Tibial nerve (tissue), 4 donors: ENCODE results near the gene CLEC17A. TPM values are rescaled to one million over a fixed set of nuclear protein-coding genes. Genes with fewer than 3 reads are reported as not detected.
A peak's percentile ranks its signal among the peaks of the same experiment; 100 is the strongest.
"Not testable (repeated sequence)": the region's sequence is repeated elsewhere in the genome, so short reads cannot be mapped to it uniquely, and the experiment has no call there.

Experiments
- DNase-seq, 2 donors: peaks; one replicate each; pipeline ENCODE4 v3.0.0-alpha.2; 2019; ENCODE audit warnings: low spot score in 2 of 2
- H3K27ac ChIP-seq, 4 donors: fragments of 200-600 bp; sonication (generic) in 3 of 4; one replicate each; pipeline ENCODE4 v1.5.1; 2017 to 2019; ENCODE audit warnings: mild to moderate bottlenecking in 1 of 4
- H3K27me3 ChIP-seq, 2 donors: fragments of 200-600 bp; sonication (generic) in 1 of 2; one replicate each; pipeline versions ENCODE4 v1.5.1 to v1.6.0; 2017 to 2019
- H3K36me3 ChIP-seq, 3 donors: fragments of 200-600 bp; sonication (generic); one replicate each; pipeline ENCODE4 v1.5.1; 2018 to 2019
- H3K4me1 ChIP-seq, 4 donors: fragments of 200-600 bp; sonication (generic) in 3 of 4; one replicate each; pipeline ENCODE4 v1.5.1; 2017 to 2019
- H3K4me3 ChIP-seq, 4 donors: fragments of 200-600 bp; sonication (generic) in 3 of 4; one replicate each; pipeline ENCODE4 v1.5.1; 2017 to 2019; ENCODE audit warnings: mild to moderate bottlenecking in 1 of 4, moderate library complexity in 1 of 4
- H3K9me3 ChIP-seq, 4 donors: fragments of 200-600 bp; sonication (generic) in 3 of 4; one replicate each; pipeline ENCODE4 v1.5.1; 2017 to 2019
- EP300 ChIP-seq, 2 donors: sonication (generic); formaldehyde crosslinking; IDR thresholded peaks; one replicate each; pipeline ENCODE4 v1.6.1; 2017; ENCODE audit warnings: antibody characterized with exemption in 2 of 2, mild to moderate bottlenecking in 1 of 2
- POLR2A ChIP-seq, 2 donors: fragments of 450-650 bp; IDR thresholded peaks; one replicate each; pipeline ENCODE4 v1.6.1; 2017; ENCODE audit warnings: antibody characterized with exemption in 2 of 2, mild to moderate bottlenecking in 2 of 2, moderate library complexity in 2 of 2
- WGBS, 2 donors: methylation state at CpG; one replicate each; pipeline ENCODE4 v1.1.5; 2018; 5-methylcytosine and 5-hydroxymethylcytosine counted together
- total RNA-seq, 4 donors: library from RNA; depleted of rRNA; stranded (reverse); fragments of >200 nt; gene quantifications; one replicate each; pipeline ENCODE4 v1.1.0, GENCODE V29; 2016
- TF ChIP-seq, protein P1 (sequence below), 5 experiments: fragments of 200-600 bp in 3 of 5; fragments of 450-650 bp in 2 of 5; sonication (generic) in 3 of 5; IDR thresholded peaks; one replicate each; pipeline ENCODE4 v1.5.1; 2016 to 2019; ENCODE audit warnings: antibody characterized with exemption in 5 of 5, mild to moderate bottlenecking in 3 of 5, moderate library complexity in 2 of 5

CLEC17A gene
- total RNA-seq, 4 donors from 2014 or later = 0.60 TPM; not detected in 3

DNA sequence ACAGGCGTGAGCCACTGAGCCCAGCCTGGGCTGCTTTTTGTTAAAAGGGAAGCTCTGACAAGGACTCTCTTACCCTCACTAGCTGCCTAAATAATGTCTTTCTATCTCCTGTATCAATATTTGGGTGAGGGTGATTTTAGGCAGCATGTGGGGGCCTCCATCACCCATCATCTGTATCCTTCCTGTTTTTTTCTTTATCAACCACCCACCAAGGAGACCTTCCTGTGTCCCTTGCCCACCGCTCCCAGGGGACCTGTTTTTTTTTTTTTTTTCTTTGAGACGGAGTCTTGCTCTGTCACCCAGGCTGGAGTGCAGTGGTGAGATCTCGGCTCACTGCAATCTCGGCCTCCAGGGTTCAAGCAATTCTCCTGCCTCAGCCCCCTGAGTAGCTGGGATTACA is 5.6 kb upstream of the CLEC17A start:
- TF ChIP-seq, protein P1, sequence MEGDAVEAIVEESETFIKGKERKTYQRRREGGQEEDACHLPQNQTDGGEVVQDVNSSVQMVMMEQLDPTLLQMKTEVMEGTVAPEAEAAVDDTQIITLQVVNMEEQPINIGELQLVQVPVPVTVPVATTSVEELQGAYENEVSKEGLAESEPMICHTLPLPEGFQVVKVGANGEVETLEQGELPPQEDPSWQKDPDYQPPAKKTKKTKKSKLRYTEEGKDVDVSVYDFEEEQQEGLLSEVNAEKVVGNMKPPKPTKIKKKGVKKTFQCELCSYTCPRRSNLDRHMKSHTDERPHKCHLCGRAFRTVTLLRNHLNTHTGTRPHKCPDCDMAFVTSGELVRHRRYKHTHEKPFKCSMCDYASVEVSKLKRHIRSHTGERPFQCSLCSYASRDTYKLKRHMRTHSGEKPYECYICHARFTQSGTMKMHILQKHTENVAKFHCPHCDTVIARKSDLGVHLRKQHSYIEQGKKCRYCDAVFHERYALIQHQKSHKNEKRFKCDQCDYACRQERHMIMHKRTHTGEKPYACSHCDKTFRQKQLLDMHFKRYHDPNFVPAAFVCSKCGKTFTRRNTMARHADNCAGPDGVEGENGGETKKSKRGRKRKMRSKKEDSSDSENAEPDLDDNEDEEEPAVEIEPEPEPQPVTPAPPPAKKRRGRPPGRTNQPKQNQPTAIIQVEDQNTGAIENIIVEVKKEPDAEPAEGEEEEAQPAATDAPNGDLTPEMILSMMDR (IDR thresholded peaks at IDR 0.05) = no peak
- no peak for TF ChIP-seq EP300 (IDR thresholded peaks at IDR 0.05)
- TF ChIP-seq POLR2A (IDR thresholded peaks at IDR 0.05) = no peak
- no peak overlapping the region for H3K4me3 ChIP-seq
- no peaks in the 10 kb centered on the region for H3K9me3 ChIP-seq
- WGBS, 2 donors = 76 to 79% methylated on average over 5 of the region's 5 CpGs
- H3K4me1 ChIP-seq = peaks cover 0 to 12% (median 3%) of the 10 kb centered on the region in 4 donors
- no peak for DNase-seq
- no peak overlapping the region for H3K27ac ChIP-seq
- H3K36me3 ChIP-seq = no peaks in the 10 kb centered on the region
- H3K27me3 ChIP-seq = no peaks in the 10 kb centered on the region

DNA sequence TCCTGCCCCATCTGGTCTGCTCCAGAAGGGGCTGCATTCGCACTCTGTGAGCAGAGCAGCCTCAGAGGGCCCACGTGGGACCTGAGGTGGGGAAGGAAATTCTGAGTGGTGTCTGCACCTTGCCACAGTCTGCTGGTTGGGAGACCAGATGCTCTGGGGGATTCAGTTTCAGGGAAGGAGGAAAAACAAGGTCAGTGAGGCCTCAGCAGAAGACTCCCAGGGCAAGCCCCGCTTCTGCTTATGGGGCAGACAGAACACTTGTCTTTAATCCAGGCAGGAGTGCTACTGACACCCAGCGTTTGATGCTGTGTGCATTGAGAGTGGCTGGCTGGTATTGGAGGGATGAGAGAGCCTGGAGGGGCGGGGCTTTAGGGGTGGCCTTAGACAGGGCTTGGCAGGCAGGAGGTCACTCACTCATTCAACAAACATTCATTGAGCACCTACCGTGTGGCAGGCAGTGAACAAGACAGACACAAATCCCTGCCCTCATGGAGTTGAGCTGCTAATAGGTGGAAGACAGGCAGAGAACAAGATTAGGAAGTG is 4.9 kb upstream of the CLEC17A start:
- Histone ChIP-seq H3K9me3 (no peaks in the 10 kb centered on the region), H3K36me3 (no peaks in the 10 kb centered on the region), H3K4me1 (peaks cover 0 to 10% (median 3%) of the 10 kb centered on the region in 4 donors), H3K4me3 (no peak overlapping the region), H3K27me3 (no peaks in the 10 kb centered on the region), H3K27ac (no peak overlapping the region)
- TF ChIP-seq POLR2A (IDR thresholded peaks at IDR 0.05) (no peak), EP300 (IDR thresholded peaks at IDR 0.05) (no peak)
- TF ChIP-seq, protein P1 (IDR thresholded peaks at IDR 0.05) = no peak
- DNase-seq = no peak
- 43 to 48% methylated on average over 6 of the region's 6 CpGs for WGBS, 2 donors

DNA sequence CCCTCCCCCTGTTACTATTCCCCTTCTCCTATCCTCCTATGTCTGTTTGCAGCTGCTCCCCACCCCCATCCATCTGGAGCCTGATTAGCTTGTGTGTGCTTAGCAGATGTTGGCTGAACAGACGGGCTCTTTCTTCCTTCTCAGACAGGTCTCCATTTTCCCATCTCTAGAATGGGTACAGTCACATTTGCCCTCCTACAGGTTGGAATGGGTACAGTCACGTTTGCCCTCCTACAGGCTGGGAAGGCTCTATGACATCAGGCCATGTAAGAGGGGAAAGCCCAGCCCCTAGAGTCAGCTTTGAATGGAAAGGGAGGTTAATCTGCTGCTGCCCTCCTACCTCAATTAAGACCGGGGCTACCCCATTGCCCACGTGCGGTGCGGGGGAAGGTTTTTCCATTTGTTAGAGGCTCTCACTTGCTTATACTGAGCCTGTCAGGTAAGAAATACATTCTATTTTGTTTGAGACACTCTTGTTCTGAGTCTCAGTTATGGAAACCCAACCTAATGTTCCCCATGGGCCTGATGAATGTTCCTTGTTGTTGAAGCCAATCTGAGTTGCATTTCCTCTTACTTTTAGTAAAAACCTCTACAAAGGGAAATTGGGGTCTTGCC is 2.2 kb upstream of the CLEC17A start:
- TF ChIP-seq, protein P1 (IDR thresholded peaks at IDR 0.05) = no peak
- TF ChIP-seq EP300 (IDR thresholded peaks at IDR 0.05) (no peak), POLR2A (IDR thresholded peaks at IDR 0.05) (no peak)
- Histone ChIP-seq H3K27me3 (no peaks in the 10 kb centered on the region), H3K4me1 (no peaks in the 10 kb centered on the region), H3K27ac (no peak overlapping the region), H3K4me3 (no peak overlapping the region), H3K9me3 (no peaks in the 10 kb centered on the region), H3K36me3 (no peaks in the 10 kb centered on the region)
- WGBS, 2 donors = 59 to 62% methylated on average over 6 of the region's 6 CpGs
- DNase-seq = no peak

DNA sequence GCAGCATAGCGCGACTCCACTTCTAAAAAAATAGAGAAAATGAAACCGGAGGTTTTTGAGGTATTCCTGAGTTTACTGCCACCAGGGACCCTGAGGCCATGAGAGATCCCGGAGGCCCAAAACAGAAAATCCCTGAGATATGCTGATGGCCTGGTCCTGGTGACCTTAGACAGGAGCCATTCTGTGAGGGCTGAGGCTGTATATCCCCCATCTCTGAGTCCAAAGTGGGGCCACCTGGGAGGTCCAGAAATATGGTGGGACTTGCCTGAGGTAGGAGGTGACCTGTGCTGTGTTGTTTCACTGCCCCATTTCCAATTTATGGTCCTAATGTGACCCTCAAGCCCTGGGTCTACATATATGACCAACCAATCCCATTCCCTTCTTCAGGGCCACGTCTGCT is 1.5 kb downstream of the CLEC17A start:
- not testable (repeated sequence) for H3K4me1 ChIP-seq, DNase-seq, H3K9me3 ChIP-seq, H3K27me3 ChIP-seq, H3K27ac ChIP-seq, H3K36me3 ChIP-seq
- H3K4me3 ChIP-seq = peak overlapping the region in 1 of 4 donors; percentile 21
- WGBS, 2 donors = 78 to 83% methylated on average over 5 of the region's 5 CpGs

DNA sequence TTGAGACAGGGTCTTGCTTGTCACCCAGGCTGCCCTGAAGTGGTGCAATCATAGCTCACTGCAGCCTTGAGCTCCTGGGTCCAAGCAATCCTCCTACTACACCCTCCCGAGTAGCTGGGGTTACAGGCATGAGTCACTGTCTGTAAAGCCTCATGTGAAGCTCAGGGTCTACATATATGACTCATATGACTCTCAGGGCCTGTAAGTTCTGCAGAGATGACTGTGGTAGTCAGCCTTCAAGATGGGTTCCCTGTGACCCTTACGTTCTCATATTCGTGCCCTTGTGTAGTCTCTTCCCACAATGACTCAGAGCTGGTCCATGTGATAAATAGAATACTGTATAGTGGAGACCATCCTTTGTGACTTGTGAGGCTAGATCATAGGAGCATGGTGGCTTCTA is 2.3 kb downstream of the CLEC17A start:
- DNase-seq, H3K4me3 ChIP-seq, H3K27ac ChIP-seq, H3K9me3 ChIP-seq, H3K27me3 ChIP-seq, H3K36me3 ChIP-seq, H3K4me1 ChIP-seq: not testable (repeated sequence)
- WGBS, 2 donors = 50 to 74% methylated on average over 1 to 3 of the region's 3 CpGs

DNA sequence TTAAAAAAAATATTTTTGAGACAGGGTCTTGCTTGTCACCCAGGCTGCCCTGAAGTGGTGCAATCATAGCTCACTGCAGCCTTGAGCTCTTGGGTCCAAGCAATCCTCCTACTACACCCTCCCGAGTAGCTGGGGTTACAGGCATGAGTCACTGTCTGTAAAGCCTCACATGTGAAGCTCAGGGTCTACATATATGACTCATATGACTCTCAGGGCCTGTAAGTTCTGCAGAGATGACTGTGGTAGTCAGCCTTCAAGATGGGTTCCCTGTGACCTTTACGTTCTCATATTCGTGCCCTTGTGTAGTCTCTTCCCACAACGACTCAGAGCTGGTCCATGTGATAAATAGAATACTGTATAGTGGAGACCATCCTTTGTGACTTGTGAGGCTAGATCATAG is 6.5 kb downstream of the CLEC17A start:
- not testable (repeated sequence) for H3K4me3 ChIP-seq, H3K4me1 ChIP-seq, DNase-seq, H3K27ac ChIP-seq, H3K9me3 ChIP-seq, H3K27me3 ChIP-seq, H3K36me3 ChIP-seq
- WGBS, 2 donors = 100% methylated on average over 3 of the region's 4 CpGs; no CpG with 5 or more reads in 1 of the 2 donors

DNA sequence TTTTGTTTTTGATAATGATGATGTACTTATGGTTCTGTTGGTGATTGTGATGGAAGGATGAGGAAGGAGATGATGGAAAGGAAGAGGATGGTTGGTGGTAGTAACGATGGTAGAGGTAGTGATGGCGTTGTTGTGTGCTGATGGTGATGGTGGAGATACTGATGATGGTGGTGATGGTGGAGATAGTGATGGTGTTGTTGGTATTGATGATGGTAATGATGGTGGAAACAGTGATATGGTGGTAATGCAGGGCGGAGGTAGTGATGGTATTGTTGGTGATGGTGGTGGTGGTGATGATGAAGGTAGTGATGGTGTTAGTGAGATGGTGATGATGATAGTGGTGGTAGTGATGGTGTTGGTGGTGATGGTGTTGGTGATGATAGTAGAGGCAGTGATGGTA is 12.7 kb downstream of the CLEC17A start:
- H3K9me3 ChIP-seq = no peaks in the 10 kb centered on the region
- whole genome bisulfite sequencing, 2 donors = 90 to 94% methylated on average over 3 of the region's 3 CpGs
- no peak overlapping the region for H3K4me3 ChIP-seq
- no peaks in the 10 kb centered on the region for H3K27me3 ChIP-seq
- no peak overlapping the region for H3K27ac ChIP-seq
- TF ChIP-seq POLR2A (IDR thresholded peaks at IDR 0.05) = no peak
- TF ChIP-seq, protein P1 (IDR thresholded peaks at IDR 0.05) = no peak
- no peaks in the 10 kb centered on the region for H3K36me3 ChIP-seq
- no peaks in the 10 kb centered on the region for H3K4me1 ChIP-seq
- DNase-seq = no peak
